Astrocyte (in vitro differentiated cells and primary cell): ENCODE measurements around the gene CAPZB.

Experiments
- CTCF ChIP-seq: IDR thresholded peaks from 2 replicates; pipeline ENCODE4 v1.5.1; 2011; ENCODE audit warnings: low read depth, mild to moderate bottlenecking, inconsistent platforms, low read length, moderate library complexity; ENCODE audit not compliant: insufficient read depth
- EZH2 ChIP-seq: IDR thresholded peaks from 2 replicates; pipeline ENCODE4 v1.6.1; 2012; ENCODE audit warnings: mild to moderate bottlenecking, low read length, inconsistent platforms; ENCODE audit not compliant: insufficient read depth

GRCh38 chr1:19430121-19431068, 54.9 kb downstream of the CAPZB start:
- TF ChIP-seq EZH2 = no peak
- no peak for TF ChIP-seq CTCF
